Measurements from ENCODE around the gene TRPT1. TPM values are rescaled to one million over a fixed set of nuclear protein-coding genes. Genes with fewer than 3 reads are reported as not detected.

TRPT1 gene
- total RNA-seq, 1 donor from 2014 or later, result 25.1 TPM

Other genes with a start within 250 kb of the TRPT1 start
- 78.9 TPM for gene OTUB1, start 239.7 kb downstream of the TRPT1 start, total RNA-seq
- gene FLRT1, start 190.3 kb downstream of the TRPT1 start, total RNA-seq, result not detected
- 22.9 TPM for gene MACROD1, start 60.1 kb downstream of the TRPT1 start, total RNA-seq
- gene STIP1, start 40.0 kb downstream of the TRPT1 start, total RNA-seq, result 74.2 TPM
- 2.4 TPM for gene FERMT3, start 19.5 kb downstream of the TRPT1 start, total RNA-seq
- 59.9 TPM for gene NUDT22, start 88 bp upstream of the TRPT1 start, total RNA-seq
- 16.7 TPM for gene DNAJC4, start 4.4 kb upstream of the TRPT1 start, total RNA-seq
- 45.2 TPM for gene VEGFB, start 8.4 kb upstream of the TRPT1 start, total RNA-seq
- gene FKBP2, start 14.9 kb upstream of the TRPT1 start, total RNA-seq, result 40.7 TPM
- 265 TPM for gene PPP1R14B, start 20.8 kb upstream of the TRPT1 start, total RNA-seq
- gene PLCB3, start 25.3 kb upstream of the TRPT1 start, total RNA-seq, result 43.9 TPM
- gene BAD, start 58.5 kb upstream of the TRPT1 start, total RNA-seq, result 45.4 TPM
- 18.5 TPM for gene GPR137, start 59.7 kb upstream of the TRPT1 start, total RNA-seq
- gene KCNK4, start 65.1 kb upstream of the TRPT1 start, total RNA-seq, result not detected
- gene CATSPERZ, start 74.2 kb upstream of the TRPT1 start, total RNA-seq, result 1.3 TPM
- gene ESRRA, start 79.3 kb upstream of the TRPT1 start, total RNA-seq, result 63.2 TPM
- 181 TPM for gene TRMT112, start 91.4 kb upstream of the TRPT1 start, total RNA-seq
- 331 TPM for gene PRDX5, start 91.9 kb upstream of the TRPT1 start, total RNA-seq
- 4.5 TPM for gene CCDC88B, start 114.0 kb upstream of the TRPT1 start, total RNA-seq
- gene RPS6KA4, start 133.0 kb upstream of the TRPT1 start, total RNA-seq, result 36.2 TPM

All from esophagus mucosa (tissue), 1 donor.